GM12801 (cell line): ENCODE results near the gene SLC10A1.

Experiments
- CTCF ChIP-seq: IDR thresholded peaks from one replicate; pipeline ENCODE4 v1.5.1; 2011; ENCODE audit warnings: control low read depth; ENCODE audit not compliant: insufficient read length; ENCODE audit errors: extremely low read depth

The SLC10A1 gene

GRCh38 chr14:69794791-69795190 is 2.2 kb downstream of the SLC10A1 start:
- TF ChIP-seq CTCF = no peak

- TF ChIP-seq CTCF = no peak
Measured at GRCh38 chr14:69792887-69793421, 4.1 kb downstream of the SLC10A1 start.

GRCh38 chr14:69789118-69789640 is 7.9 kb downstream of the SLC10A1 start:
- no peak for TF ChIP-seq CTCF

- TF ChIP-seq CTCF = no peak
Measured at GRCh38 chr14:69786603-69787002, 10.4 kb downstream of the SLC10A1 start.

- TF ChIP-seq CTCF = no peak
Measured at GRCh38 chr14:69784942-69785341, 12.1 kb downstream of the SLC10A1 start.

- no peak for TF ChIP-seq CTCF
Measured at GRCh38 chr14:69780952-69781351, 16.1 kb downstream of the SLC10A1 start.

GRCh38 chr14:69780092-69780491 is 16.9 kb downstream of the SLC10A1 start:
- no peak for TF ChIP-seq CTCF

- TF ChIP-seq CTCF = no peak
Measured at GRCh38 chr14:69779088-69779487, 18.0 kb downstream of the SLC10A1 start.
